Epithelial cell of alveolus of lung (primary cell): ENCODE data around the gene CLDN25. TPM values are rescaled to one million over a fixed set of nuclear protein-coding genes. Genes with fewer than 3 reads are reported as not detected.

Experiments used
- total RNA-seq: library from RNA; depleted of rRNA; stranded (reverse); fragments of >200 nt; gene quantifications from 2 replicates; pipeline ENCODE4 v1.2.1, GENCODE V29; 2015

Gene CLDN25
- not detected in 2 replicates for total RNA-seq

GRCh38 chr11:113779496-113779895, at the start of gene CLDN25:
Gene CLDN25, plus strand, starts transcription at chr11:113779796. Its CDS starts 0 bp downstream, at chr11:113779796.

GRCh38 chr11:113773416-113774173, 6.0 kb upstream of the CLDN25 start, which contains the start of gene ZW10:
Gene ZW10, minus strand, starts transcription at chr11:113773692. Its CDS starts 26 bp downstream, at chr11:113773666.

Other genes with a start within 250 kb of the CLDN25 start
- gene TMPRSS5, start 73.5 kb upstream of the CLDN25 start, total RNA-seq = 0.32 TPM in 1 of 2 replicates, not detected in the other
- 11.9 and 17.6 TPM in 2 replicates for gene ZW10, start 6.1 kb upstream of the CLDN25 start, total RNA-seq
- 20.6 and 23.6 TPM in 2 replicates for gene USP28, start 95.8 kb downstream of the CLDN25 start, total RNA-seq
- not detected in 2 replicates for gene HTR3B, start 125.0 kb downstream of the CLDN25 start, total RNA-seq
- not detected in 2 replicates for gene HTR3A, start 195.3 kb downstream of the CLDN25 start, total RNA-seq